HEK293 (cell line): ENCODE results near the gene LARP6.
"Not testable (repeated sequence)": the region's sequence is repeated elsewhere in the genome, so short reads cannot be mapped to it uniquely, and the experiment has no call there.

Experiments
- CTCF ChIP-seq: fragments of 450-650 bp; formaldehyde crosslinking; IDR thresholded peaks from 2 replicates; pipeline ENCODE4 v1.5.1; 2016; ENCODE audit warnings: missing biosample characterization, missing genetic modification characterization
- GLI4 ChIP-seq: fragments of 450-650 bp; formaldehyde crosslinking; IDR thresholded peaks from 2 replicates; pipeline ENCODE4 v1.5.1; 2016; ENCODE audit warnings: missing biosample characterization, missing genetic modification characterization

GRCh38 chr15:70815011-70815410, 38.9 kb downstream of the LARP6 start:
- not testable (repeated sequence) for TF ChIP-seq CTCF, GLI4 (tag by site-specific recombination)
